ENCODE measurements around the gene FHL2.

The FHL2 gene

DNA sequence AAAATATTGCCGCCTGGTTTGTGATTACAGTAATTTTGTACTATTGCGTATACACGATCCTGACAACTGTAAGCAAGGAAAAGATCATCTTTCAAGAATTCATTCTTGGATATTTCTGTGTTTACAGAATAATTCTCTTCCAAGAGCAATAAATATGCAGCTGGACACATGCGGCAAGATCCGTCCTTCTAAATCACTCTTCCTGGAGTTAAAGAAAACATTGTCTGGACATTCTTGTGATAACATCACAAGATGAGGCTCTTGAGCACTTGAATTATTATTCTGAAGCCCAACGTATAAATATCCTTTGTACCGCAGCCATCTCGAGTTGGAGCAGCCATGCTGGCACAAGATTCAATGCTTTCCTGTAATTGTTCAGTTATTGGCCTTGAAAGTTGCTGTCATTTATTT lies 9.9 kb downstream of the FHL2 start:
- DNase-seq (ENCODE audit: low read depth, low spot score) = peak; percentile 96
- no peak overlapping the region for H3K4me3 ChIP-seq (ENCODE audit: low read depth, low read length)
- ChIA-PET CTCF (interaction anchor here (1.3 to 25.1 kb wide), 3 partner anchors 10 to 130 kb away, joined by 4 to 328 read pairs (median 15); partner anchors contain the start of gene FHL2), POLR2A (interaction anchor here (0.8 to 8.3 kb wide), 6 partner anchors 9 to 67 kb away, joined by 3 to 72 read pairs (median 8); partner anchors contain the start of gene FHL2)
- TF ChIP-seq, protein P1, sequence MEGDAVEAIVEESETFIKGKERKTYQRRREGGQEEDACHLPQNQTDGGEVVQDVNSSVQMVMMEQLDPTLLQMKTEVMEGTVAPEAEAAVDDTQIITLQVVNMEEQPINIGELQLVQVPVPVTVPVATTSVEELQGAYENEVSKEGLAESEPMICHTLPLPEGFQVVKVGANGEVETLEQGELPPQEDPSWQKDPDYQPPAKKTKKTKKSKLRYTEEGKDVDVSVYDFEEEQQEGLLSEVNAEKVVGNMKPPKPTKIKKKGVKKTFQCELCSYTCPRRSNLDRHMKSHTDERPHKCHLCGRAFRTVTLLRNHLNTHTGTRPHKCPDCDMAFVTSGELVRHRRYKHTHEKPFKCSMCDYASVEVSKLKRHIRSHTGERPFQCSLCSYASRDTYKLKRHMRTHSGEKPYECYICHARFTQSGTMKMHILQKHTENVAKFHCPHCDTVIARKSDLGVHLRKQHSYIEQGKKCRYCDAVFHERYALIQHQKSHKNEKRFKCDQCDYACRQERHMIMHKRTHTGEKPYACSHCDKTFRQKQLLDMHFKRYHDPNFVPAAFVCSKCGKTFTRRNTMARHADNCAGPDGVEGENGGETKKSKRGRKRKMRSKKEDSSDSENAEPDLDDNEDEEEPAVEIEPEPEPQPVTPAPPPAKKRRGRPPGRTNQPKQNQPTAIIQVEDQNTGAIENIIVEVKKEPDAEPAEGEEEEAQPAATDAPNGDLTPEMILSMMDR (IDR thresholded peaks at IDR 0.05; ENCODE audit: insufficient read depth, low read length, missing control alignments) = no peak

DNA sequence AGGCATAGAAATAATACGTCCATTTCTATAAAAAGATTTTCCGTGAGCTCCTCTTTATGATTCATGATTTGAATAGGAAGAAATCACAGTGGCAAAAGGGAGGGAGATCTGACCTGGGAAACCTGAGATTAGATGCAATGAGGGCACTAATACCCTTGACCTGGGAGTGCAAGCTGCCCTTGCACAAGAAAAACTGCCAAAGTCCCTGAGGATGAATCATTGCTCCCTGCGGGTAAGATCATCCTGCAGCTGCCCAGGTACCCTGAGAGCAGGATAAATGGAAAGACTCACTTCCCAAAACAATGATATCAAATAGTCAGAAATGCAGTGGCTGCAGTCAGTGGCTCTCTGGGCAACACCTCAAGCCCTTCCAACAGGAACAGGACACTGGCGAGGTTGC lies 11.6 kb downstream of the FHL2 start:
- TF ChIP-seq, protein P1 (IDR thresholded peaks at IDR 0.05; ENCODE audit: insufficient read depth, low read length, missing control alignments) = no peak
- ChIA-PET CTCF (interaction anchor here (0.8 to 25.1 kb wide), 6 partner anchors 9 to 132 kb away, joined by 3 to 328 read pairs (median 3); partner anchors contain the start of gene FHL2), POLR2A (interaction anchor here (0.8 to 1.2 kb wide), 5 partner anchors 8 to 25 kb away, joined by 3 to 12 read pairs (median 4); no protein-coding TSS in a partner anchor)
- DNase-seq (ENCODE audit: low read depth, low spot score) = no peak
- H3K4me3 ChIP-seq (ENCODE audit: low read depth, low read length) = no peak overlapping the region

DNA sequence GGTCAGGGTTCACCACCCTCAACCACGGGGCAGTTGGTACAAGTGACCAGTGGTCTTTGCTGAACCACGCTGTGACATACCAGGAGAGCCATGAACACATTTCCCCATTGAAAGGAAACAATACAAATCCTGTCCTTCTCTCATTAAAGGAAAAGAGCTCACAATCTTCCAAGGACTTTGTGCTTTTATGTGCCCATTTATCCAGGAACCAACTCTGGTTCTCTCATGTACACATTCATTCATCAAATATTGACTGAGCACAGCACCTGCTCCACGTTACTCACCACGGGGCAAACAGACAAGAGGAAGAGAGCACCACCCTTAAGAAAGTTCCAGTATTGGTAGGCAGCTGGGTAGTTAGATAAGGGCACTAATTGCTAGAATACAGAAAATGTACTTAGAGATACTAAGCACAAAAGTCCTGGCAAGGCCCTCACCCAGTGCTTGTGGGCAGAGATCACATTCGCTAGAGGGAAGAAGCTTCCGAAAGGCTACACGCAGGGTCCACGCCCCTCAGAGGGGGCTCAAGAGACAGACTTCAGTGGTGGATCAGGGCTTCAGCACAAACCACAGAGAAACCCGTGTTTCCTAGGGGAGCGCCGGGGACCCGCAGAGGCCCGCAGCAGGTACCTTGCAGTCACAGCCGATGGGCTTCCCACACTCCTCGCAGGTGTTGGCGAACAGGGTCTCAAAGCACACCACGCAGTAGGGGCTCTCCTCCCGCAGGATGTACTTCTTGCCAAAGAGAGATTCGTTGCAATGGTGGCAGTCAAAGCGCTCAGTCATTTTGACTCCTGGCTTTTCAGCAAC lies 12.9 kb downstream of the FHL2 start:
- TF ChIP-seq, protein P1 (IDR thresholded peaks at IDR 0.05; ENCODE audit: insufficient read depth, low read length, missing control alignments) = no peak
- no peak for DNase-seq (ENCODE audit: low read depth, low spot score)
- CTCF ChIA-PET = interaction anchor here (1.0 to 25.1 kb wide), 3 partner anchors 8 to 133 kb away, joined by 4 to 328 read pairs (median 4); no protein-coding TSS in a partner anchor
- POLR2A ChIA-PET = no interaction called here
- H3K4me3 ChIP-seq (ENCODE audit: low read depth, low read length) = no peak overlapping the region

DNA sequence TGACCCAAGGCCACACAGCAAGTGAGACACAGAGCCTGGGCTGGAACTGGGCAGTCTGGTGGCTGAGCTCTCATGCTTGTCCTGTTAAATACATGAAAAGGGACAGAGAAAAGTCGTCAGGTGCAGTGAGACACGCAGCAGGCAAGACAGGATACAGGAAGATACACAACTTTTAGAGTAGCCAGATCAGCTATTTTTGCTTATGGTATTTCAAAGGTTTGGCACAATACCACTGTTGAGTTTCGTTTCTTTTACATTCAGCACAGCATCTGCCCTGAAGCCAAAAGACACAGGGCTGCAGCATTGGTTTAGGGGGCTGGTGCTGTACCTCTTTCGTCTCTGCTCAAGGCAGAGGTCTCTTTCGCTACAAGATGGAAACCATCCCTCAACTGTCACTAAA lies 14.0 kb downstream of the FHL2 start:
- TF ChIP-seq, protein P1 (IDR thresholded peaks at IDR 0.05; ENCODE audit: insufficient read depth, low read length, missing control alignments) = no peak
- DNase-seq (ENCODE audit: low read depth, low spot score) = no peak
- ChIA-PET POLR2A (no interaction called here), CTCF (interaction anchor here (1.2 to 25.1 kb wide), 3 partner anchors 11 to 134 kb away, joined by 3 to 328 read pairs (median 4); no protein-coding TSS in a partner anchor)
- H3K4me3 ChIP-seq (ENCODE audit: low read depth, low read length) = no peak overlapping the region

DNA sequence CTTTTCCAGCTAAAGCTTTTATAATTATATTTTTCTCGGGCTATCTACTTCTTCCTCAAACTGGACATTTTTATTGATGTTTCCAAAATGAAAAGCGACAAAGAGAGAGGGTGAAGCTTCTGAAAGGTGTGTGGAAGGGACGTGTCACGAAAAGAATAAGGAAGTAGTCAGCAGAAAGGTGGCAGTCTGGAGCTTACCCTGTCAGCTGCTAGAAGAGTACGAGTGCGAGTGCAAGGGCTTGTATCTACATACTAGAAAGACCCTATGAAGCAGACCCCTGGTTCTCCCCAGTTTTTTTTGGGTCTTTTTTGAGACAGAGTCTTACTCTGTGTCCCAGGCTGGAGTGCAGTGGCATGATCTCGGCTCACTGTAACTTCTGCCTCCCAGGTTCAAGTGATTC lies 14.6 kb downstream of the FHL2 start:
- no peak for DNase-seq (ENCODE audit: low read depth, low spot score)
- TF ChIP-seq, protein P1 (IDR thresholded peaks at IDR 0.05; ENCODE audit: insufficient read depth, low read length, missing control alignments) = no peak
- ChIA-PET CTCF (interaction anchor here (1.2 to 25.1 kb wide), 2 partner anchors 87 to 135 kb away, joined by 3 to 328 read pairs; no protein-coding TSS in a partner anchor), POLR2A (no interaction called here)
- no peak overlapping the region for H3K4me3 ChIP-seq (ENCODE audit: low read depth, low read length)

All from AG04449 (cell line).